HG02623 (cell line): ENCODE results near the gene RDH14.

Experiments
- ATAC-seq: cut with Tn5 transposase; IDR thresholded peaks from one replicate; pipeline ENCODE4 v1.9.1; 2021; ENCODE audit warnings: moderate library complexity; ENCODE audit not compliant: unreplicated experiment

Gene RDH14

GRCh38 chr2:18566145-18566769 is 5.8 kb upstream of the RDH14 start:
- ATAC-seq, result no peak

DNA sequence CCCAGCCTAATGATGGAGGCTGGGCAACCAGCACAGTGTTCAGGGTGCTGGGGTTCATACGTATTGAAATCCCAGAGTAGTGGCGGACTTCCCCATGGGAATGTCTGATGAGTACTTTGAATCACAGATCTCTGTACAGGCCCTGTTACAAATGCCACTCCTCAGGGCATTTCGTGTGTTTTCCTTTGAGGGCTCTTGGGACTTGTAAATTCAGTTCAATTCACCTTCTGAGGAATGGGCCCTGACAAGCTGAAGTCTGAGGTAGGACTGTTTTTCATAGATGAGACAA is 288 bp upstream of the RDH14 start:
- ATAC-seq, result no peak

- ATAC-seq, result no peak
Observed at GRCh38 chr2:18559531-18560030, 872 bp downstream of the RDH14 start.

DNA sequence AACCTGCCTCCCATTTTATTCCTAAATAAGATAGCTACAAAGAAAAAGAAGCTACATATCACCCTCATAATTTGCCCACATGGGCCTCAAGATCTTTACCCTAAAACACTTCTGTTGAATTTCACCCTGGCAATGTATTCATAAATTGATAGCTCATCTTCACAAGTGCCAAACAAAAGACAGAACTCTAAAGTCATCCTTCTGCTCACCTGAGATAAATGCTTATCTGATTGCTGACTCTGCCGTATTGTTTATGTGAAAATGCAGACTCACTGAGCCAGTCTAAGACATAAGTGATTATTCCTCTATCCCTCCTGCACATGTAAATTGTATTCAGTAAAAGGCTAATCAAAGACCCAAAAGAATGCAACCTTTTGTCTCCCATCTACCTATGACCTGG is 2.0 kb downstream of the RDH14 start:
- no peak for ATAC-seq

DNA sequence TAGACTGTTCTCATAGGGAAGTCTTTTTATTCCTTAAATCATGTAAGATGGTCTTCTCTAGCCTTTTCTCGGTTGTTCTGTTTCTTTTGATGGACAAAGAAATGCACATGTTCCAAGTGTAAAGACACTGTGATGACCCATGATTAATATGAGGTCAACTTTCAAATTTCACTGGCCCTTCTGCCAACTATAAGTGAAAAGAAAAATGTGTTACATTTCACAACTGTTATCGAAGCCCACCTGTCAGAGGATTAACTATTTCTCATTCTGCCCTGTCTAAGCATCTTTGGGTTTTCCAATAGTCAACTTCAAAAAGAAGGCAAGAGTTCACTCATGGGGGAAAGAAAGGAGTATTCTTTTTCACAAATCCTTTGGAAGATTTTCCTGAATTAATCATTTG is 3.3 kb downstream of the RDH14 start:
- no peak for ATAC-seq

DNA sequence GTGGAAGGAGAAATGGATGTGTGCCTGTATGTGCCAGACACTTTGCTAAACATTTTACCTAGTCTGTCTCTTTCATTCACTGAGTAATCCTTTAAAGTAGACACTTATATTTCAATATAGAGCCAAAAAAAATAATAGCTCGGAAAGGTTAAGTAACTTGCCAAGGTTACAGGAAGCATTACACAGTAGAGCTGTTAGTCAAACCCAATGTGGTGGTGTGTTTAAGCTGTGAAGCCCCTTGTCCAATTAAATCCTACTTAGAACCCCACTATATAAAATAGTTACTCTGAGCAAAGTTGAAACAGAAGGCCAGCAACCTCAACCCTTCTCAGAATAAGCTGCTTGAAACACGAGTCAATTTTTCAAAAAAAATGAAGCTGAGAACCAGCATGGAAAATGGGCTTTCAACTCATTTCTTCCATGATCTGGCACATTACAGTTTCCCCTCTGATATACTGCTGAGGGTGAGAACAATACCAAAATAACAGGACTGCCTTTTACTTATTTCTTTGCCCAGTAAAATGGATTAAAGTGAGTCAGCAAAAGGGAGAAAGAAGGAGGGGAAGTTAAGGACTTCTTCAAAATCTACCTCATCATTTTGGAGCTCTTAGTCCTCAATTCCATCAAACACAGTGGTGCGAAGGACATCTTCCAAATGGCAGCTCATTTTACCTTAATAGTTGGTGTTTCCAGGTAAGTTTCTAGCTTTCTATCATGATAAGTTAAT is 7.9 kb downstream of the RDH14 start:
- ATAC-seq, result no peak

DNA sequence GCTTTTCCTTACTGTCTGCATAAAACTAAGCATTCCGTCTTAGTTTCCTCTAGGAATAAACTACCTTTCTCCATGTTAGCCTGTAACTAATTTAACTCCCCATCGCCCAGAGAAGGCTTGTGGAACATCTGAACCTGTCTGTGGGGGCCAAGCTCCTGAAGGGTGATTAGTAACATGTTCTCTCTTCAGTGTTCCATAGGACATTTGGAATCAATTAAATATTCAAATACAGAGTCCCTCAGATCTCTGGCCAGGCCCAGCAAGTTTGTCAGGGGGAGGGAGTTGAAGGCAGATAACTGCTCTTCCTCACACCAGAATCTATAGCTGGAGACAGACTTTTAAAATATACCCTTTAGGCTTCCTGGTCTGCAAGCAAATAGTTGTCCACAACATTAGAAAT is 8.8 kb downstream of the RDH14 start:
- ATAC-seq, result no peak

DNA sequence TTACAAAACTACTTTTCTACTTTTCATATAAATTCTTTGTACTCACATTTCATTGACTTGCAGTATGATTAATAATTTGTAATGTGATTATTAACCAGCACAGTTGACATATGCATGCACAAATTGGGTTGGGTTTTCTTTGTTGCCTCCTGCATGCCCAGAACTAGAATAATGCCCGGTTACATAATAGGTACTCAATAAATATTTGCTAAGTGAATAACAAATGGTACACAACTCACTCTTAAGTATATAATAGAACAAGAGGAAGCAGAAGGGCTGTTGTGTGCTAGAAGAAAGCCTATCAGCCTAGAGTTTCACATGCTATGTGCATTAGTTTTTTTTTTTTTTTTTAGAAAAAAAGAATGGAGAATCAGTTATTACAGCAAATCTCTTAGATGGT is 9.3 kb downstream of the RDH14 start:
- ATAC-seq, result no peak

DNA sequence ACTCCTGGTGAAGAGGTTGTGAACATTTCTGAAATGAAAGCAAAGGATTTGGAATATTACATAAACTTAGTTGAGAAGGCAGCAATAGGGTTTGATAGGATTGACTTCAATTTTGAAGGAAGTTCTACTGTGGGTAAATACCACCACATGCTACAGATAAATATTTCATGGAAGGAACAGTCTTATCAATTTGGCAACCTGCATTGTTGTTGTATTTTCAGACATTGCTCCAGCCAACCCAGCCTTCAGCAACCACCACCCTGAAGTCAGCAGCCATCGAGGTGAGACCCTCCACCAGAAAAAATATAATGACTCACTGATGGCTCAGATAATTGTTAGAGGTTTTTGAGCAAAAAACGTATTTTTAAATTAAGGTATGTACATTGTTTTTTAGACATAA is 10.0 kb downstream of the RDH14 start:
- no peak for ATAC-seq

- no peak for ATAC-seq
Observed at GRCh38 chr2:18549083-18549482, 11.4 kb downstream of the RDH14 start.

DNA sequence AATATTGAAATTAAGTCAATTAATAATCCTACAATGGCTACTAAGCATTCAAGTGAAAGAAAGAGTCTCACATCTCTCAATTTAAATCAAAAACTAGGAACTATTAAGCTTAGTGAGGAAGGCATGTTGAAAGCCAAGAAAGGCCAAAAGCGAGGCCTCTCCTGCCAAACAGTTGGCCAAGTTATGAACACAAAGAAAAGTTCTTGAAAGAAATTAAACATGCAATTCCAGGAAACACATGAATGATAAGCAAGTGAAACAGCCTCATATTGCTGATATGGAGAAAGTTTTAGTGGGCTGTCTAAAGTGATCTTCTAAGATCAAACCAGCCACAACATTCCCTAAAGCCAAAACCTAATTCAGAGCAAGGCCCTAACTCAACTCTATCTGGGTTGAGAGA is 11.8 kb downstream of the RDH14 start:
- ATAC-seq, result no peak

- ATAC-seq, result no peak
Observed at GRCh38 chr2:18546567-18546966, 13.9 kb downstream of the RDH14 start.

- no peak for ATAC-seq
Observed at GRCh38 chr2:18545384-18545783, 15.1 kb downstream of the RDH14 start.

DNA sequence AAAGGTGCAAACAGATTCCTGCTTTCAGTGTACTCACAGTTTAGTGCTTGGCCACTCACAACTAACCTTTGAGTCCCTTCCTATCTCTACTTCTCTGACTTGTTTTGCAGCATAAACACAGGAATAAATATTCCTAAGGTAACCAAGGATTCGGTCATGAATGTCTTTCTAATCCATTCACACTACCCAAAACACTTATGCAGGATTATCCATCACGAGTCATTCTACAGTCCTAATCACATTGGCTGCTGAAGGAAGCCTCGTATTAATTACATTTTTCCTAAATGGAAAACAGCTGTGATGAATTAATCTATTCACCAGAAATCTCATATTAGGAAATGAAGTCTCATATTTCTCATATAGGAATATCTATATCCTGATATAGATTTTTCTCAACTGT is 16.3 kb downstream of the RDH14 start:
- no peak for ATAC-seq

GRCh38 chr2:18540872-18541271 is 19.6 kb downstream of the RDH14 start:
- ATAC-seq, result no peak

DNA sequence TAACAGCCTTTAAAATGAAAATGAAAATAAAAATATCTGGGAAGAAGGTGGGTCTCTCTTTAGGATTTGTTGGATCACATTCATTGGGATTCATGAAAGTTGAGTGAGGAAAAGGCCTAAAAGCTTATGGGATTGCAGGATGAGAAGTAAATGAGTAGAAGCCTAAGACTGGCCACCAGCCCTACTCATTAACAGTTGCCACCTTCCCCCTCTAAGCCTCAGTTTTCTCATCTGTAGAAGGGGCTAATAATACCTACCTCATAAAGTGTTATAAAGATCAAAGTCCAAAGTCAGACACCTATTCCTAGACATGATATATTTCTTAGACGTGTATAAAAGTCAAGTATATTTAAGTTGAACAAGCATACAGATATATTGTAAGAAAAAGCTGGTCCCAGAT is 23.8 kb downstream of the RDH14 start:
- ATAC-seq, result no peak

DNA sequence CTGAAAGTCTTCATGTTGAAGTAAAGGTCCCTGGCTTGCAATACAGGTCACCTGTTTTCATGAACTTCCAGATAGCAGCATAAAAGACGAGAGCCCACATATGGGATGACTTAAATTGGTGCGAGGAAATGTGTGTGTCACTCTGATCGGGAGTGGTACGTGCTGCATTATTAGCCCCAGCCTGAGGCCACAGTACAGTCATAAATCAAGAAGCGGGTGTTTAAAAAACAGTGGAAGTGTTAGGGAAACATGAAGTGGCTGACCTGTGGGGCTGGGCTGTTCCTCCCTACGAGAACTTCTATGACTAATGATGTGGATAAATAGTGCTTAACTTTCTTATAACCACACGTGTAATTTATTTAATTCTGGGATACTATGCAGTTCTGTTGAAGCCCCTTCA is 24.4 kb downstream of the RDH14 start:
- no peak for ATAC-seq

DNA sequence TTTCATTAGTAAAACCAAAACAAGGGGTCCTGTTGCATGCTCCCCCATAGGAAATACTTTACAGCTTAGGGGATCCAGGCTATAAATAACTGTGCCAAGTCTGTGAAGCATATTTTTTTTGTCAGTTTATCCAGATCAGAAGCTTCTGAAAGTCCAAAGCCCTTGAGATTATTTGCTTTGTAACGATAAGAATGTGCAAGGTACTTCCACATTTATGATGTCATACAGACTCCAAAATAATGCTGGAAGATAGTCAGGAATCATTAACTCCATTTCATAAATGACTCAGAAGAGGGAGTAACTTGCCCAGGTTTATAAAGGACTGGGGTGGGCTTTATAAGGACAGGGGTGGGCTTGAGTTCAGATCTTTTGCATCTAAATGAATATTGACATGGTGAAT is 29.3 kb downstream of the RDH14 start:
- ATAC-seq, result no peak

- no peak for ATAC-seq
Observed at GRCh38 chr2:18527822-18528221, 32.6 kb downstream of the RDH14 start.

DNA sequence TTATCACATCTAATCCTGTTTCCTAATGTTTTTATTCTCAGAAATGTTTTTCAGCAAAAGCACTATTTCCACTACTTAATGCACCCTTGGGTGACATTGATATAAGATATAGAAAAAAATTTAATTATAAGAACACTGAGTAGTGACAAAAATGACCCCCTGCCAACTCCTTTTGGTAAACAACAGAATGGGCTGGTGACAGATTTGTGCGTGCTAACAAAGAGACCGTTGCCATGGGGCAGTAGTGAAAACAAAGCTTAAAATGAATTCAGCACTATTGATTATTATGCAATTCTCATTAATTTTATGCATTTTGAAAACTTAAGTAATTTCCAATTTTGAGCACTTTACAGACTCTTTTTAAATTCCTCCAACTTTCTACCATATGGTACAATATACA is 33.1 kb downstream of the RDH14 start:
- ATAC-seq, result no peak

DNA sequence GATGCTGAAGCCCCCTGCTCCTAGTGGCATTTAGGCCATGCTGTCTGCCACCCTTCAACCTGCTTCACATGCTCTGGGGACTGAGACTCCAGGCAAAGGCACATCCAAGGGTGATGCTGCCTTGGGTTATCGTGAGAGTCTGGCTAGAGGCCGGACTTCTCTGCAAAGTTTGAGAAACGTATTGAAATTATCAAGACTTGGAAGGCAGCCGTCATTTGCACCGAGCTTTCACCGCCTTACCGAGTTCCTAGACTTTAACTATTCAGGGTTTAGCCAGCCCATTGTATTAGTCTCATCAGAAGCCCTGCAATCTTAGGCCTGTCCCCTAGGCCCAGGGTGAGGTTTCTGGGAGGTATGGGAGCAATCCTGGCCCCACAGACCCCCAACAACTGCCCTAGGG is 34.0 kb downstream of the RDH14 start:
- ATAC-seq, result no peak

DNA sequence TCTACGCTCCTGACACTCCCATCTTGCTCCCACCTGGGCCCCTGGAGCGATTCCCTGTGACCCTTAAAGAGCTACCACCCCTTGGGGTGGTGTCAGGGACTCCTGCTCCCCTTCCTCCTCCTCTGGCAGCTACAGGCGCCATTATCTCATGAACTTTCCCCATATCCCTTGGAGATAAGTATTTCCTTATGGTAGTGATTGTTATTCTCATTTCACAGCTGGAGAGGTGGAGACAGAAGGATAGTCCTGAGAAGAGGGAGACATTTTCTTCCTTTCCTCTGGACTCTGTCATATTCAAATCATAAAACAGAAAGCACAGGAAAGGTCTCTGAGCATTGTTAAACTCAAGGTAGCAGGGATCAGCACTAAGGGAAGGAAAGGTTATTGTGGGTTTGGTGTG is 34.6 kb downstream of the RDH14 start:
- ATAC-seq, result no peak

DNA sequence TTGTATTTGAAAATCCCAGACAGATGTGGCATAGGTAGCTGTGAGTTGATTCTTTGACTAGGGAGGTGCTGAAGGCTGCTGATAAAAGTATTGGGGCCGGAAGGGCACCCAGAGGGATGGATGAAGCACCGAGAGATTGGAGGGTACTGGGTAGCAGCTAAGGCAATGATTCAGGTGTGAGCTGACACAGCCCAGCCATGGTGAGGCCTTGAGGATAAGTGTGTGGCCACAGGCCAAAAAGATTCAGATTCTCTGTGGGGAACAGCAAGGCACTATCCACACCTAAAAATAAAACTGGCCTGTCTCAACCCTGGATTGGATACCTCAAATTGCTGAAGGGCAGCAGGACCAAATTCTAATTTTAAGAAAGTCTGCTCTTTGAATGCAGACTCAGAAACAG is 35.2 kb downstream of the RDH14 start:
- no peak for ATAC-seq
